22Rv1 (cell line): ENCODE data around the gene DENND4A.

Experiments
- CTCF ChIP-seq: fragments of 450-650 bp; IDR thresholded peaks from 2 replicates; pipeline ENCODE4 v1.5.1; 2017; ENCODE audit warnings: mild to moderate bottlenecking
- ZFX ChIP-seq: fragments of 450-650 bp; IDR thresholded peaks from 2 replicates; pipeline ENCODE4 v1.6.1; 2017; ENCODE audit warnings: antibody characterized with exemption, borderline replicate concordance

GRCh38 chr15:65633752-65634151, 158.3 kb downstream of the DENND4A start:
- no peak for TF ChIP-seq CTCF
- TF ChIP-seq ZFX, result no peak
